ENCODE measurements around the gene GPRC5B. TPM values are rescaled to one million over a fixed set of nuclear protein-coding genes. Genes with fewer than 3 reads are reported as not detected.

GPRC5B gene
- total RNA-seq, 1 experiment from 2014 or later: 62.0 TPM

DNA sequence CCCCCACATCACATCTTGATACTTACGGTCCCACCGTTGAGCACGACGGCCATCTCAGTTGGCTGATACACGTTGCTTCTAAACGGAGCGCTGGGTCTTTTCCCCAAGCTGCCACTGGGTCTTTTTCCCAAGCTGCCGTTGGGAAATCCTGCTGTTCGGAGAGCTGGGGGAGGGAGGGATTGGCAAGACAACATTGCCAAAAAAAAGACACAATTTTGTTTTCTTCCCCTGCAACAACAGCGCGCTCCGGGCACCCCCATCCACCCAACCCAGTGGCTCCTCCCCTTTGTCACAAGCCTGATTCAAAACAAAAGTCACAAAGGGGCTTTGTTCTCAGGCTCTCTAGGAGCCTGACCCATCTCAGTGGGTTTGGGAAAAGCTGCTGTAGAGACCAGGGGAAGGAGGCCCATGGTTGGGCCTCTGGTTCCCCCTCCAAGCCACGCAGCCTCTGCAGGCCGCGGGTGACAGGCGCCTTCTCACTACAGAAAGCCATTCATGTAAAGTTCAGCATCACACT, 22.8 kb downstream of the GPRC5B start:
- no peak overlapping the region for H3K4me3 ChIP-seq
- H3K9me2 ChIP-seq (ENCODE audit: insufficient read depth): no peaks in the 10 kb centered on the region
- no peak for DNase-seq
- CTCF ChIA-PET: no interaction called here
- H3F3A ChIP-seq (ENCODE audit: insufficient read depth, low read depth): no peaks in the 10 kb centered on the region; the same call in 1 of the 2 replicates
- H2AFZ ChIP-seq: no peak overlapping the region
- H3K27me3 ChIP-seq (ENCODE audit: insufficient read depth, low read depth): no peaks in the 10 kb centered on the region
- POLR2A ChIA-PET (ENCODE audit: unreplicated experiment): no interaction called here
- no peaks in the 10 kb centered on the region for H3K79me2 ChIP-seq (ENCODE audit: low read depth)
- TF ChIP-seq, protein P1, sequence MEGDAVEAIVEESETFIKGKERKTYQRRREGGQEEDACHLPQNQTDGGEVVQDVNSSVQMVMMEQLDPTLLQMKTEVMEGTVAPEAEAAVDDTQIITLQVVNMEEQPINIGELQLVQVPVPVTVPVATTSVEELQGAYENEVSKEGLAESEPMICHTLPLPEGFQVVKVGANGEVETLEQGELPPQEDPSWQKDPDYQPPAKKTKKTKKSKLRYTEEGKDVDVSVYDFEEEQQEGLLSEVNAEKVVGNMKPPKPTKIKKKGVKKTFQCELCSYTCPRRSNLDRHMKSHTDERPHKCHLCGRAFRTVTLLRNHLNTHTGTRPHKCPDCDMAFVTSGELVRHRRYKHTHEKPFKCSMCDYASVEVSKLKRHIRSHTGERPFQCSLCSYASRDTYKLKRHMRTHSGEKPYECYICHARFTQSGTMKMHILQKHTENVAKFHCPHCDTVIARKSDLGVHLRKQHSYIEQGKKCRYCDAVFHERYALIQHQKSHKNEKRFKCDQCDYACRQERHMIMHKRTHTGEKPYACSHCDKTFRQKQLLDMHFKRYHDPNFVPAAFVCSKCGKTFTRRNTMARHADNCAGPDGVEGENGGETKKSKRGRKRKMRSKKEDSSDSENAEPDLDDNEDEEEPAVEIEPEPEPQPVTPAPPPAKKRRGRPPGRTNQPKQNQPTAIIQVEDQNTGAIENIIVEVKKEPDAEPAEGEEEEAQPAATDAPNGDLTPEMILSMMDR (conservative IDR thresholded peaks at IDR 0.05): no peak
- no peak for TF ChIP-seq EZH2 (IDR thresholded peaks at IDR 0.05; ENCODE audit: low read depth)
- intact Hi-C loops (cut with micrococcal nuclease; ENCODE audit: unreplicated experiment): no loop called here
- H4K20me1 ChIP-seq (ENCODE audit: insufficient read depth): no peaks in the 10 kb centered on the region
- BruUV-seq (replicated peaks): no TSS peak
- H3K36me3 ChIP-seq (ENCODE audit: low read depth): no peaks in the 10 kb centered on the region
- H3K9me3 ChIP-seq (ENCODE audit: insufficient read depth, low read depth): no peaks in the 10 kb centered on the region
- H3K4me1 ChIP-seq (replicated peaks; ENCODE audit: insufficient read depth): no peaks in the 10 kb centered on the region
- no peak overlapping the region for H3K4me2 ChIP-seq
- no peak overlapping the region for H3K27ac ChIP-seq

DNA sequence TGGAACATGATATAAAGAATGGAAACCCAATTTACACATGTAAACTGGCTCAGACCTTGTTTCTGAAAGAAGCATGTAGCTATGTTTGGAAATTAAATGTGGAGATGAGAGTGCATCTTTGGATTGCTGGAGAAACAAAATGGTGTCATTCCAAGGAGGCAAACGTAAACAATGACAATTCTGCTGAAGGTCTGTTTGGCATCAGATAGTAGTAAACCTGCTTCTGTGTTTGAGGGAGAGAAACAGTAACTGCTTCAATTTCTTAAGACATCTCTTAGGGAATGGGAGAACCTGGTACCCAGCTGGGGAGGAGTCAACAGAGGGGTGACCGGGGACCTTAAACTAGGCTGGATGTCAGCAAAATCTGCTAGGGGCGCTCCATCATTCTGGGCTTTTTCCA, 23.5 kb downstream of the GPRC5B start:
- no peak overlapping the region for H3K27ac ChIP-seq
- TF ChIP-seq EZH2 (IDR thresholded peaks at IDR 0.05; ENCODE audit: low read depth): no peak
- TF ChIP-seq, protein P1 (conservative IDR thresholded peaks at IDR 0.05): no peak
- H4K20me1 ChIP-seq (ENCODE audit: insufficient read depth): no peaks in the 10 kb centered on the region
- H3K79me2 ChIP-seq (ENCODE audit: low read depth): no peaks in the 10 kb centered on the region
- H3K4me1 ChIP-seq (replicated peaks; ENCODE audit: insufficient read depth): no peaks in the 10 kb centered on the region
- ChIA-PET POLR2A (ENCODE audit: unreplicated experiment) (no interaction called here), CTCF (no interaction called here)
- no peak overlapping the region for H3K4me3 ChIP-seq
- H3K9me2 ChIP-seq (ENCODE audit: insufficient read depth): no peaks in the 10 kb centered on the region
- intact Hi-C loops (cut with micrococcal nuclease; ENCODE audit: unreplicated experiment): no loop called here
- H3K9me3 ChIP-seq (ENCODE audit: insufficient read depth, low read depth): no peaks in the 10 kb centered on the region
- BruUV-seq (replicated peaks): no TSS peak
- no peak overlapping the region for H3K4me2 ChIP-seq
- no peak for DNase-seq
- no peak overlapping the region for H2AFZ ChIP-seq
- no peaks in the 10 kb centered on the region; the same call in 1 of the 2 replicates for H3F3A ChIP-seq (ENCODE audit: insufficient read depth, low read depth)
- no peaks in the 10 kb centered on the region for H3K27me3 ChIP-seq (ENCODE audit: insufficient read depth, low read depth)
- no peaks in the 10 kb centered on the region for H3K36me3 ChIP-seq (ENCODE audit: low read depth)

DNA sequence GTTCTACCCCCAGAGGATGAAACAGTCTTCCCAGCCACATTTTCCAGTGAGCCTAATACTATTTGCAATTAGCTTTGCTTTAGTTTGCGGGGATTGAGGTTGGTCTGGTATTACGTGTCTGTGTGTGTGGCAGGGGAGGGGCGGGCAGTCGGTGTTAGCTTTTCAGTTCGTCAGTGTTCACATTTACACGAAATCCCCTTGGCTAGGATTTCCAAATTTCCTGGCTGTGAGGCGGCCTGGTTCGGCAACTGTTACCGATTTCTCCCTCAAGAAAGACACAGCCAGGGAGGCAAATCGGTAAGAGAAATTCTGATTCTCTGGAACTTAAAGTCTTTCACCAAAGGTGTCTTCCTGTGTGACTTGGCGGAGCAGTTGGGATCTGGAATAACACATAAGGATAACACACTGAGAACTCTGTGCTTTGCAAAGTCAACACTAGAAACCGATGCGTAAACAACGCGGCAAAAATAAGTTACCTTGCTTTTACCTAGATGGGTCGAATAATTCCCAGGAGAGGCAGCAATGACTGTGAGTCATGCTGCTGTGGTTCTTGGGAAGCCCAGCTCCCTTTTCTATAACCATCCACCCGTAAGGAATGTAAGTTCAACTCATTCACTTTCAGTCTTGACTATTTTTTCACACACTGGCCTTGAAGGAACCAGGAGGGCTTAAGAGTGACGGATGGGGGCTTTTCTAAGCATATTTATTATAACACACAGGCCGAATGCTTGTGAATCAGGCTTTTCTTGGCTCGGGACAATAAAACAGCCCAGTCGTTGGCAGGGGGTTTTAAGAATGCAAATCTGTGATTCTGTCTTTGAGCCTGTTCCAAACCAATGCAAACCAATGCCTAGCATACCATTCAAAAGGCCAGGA, 24.2 kb downstream of the GPRC5B start:
- Histone ChIP-seq H3K79me2 (ENCODE audit: low read depth) (no peaks in the 10 kb centered on the region), H3K4me1 (replicated peaks; ENCODE audit: insufficient read depth) (no peaks in the 10 kb centered on the region), H2AFZ (no peak overlapping the region), H3F3A (ENCODE audit: insufficient read depth, low read depth) (no peaks in the 10 kb centered on the region; the same call in 1 of the 2 replicates), H3K4me3 (no peak overlapping the region), H3K27ac (no peak overlapping the region), H4K20me1 (ENCODE audit: insufficient read depth) (no peaks in the 10 kb centered on the region), H3K36me3 (ENCODE audit: low read depth) (no peaks in the 10 kb centered on the region), H3K9me2 (ENCODE audit: insufficient read depth) (no peaks in the 10 kb centered on the region), H3K27me3 (ENCODE audit: insufficient read depth, low read depth) (no peaks in the 10 kb centered on the region), H3K4me2 (no peak overlapping the region), H3K9me3 (ENCODE audit: insufficient read depth, low read depth) (no peaks in the 10 kb centered on the region)
- BruUV-seq (replicated peaks): no TSS peak
- TF ChIP-seq EZH2 (IDR thresholded peaks at IDR 0.05; ENCODE audit: low read depth): no peak
- TF ChIP-seq, protein P1 (conservative IDR thresholded peaks at IDR 0.05): no peak
- DNase-seq: no peak
- intact Hi-C loops (cut with micrococcal nuclease; ENCODE audit: unreplicated experiment): no loop called here
- ChIA-PET CTCF (no interaction called here), POLR2A (ENCODE audit: unreplicated experiment) (interaction anchor here (0.6 kb wide), 1 partner anchor 95 kb away, joined by 4 read pairs; no protein-coding TSS in a partner anchor)

Data from PC-9 (cell line).